GM18505 (cell line): ENCODE measurements around the gene ZFYVE26.
A peak's percentile ranks its signal among the peaks of the same experiment; 100 is the strongest.
"Not testable (repeated sequence)": the region's sequence is repeated elsewhere in the genome, so short reads cannot be mapped to it uniquely, and the experiment has no call there.

Experiments used
- ATAC-seq: cut with Tn5 transposase; IDR thresholded peaks from one replicate; pipeline ENCODE4 v1.9.1; 2021; ENCODE audit not compliant: unreplicated experiment
- POLR2A ChIP-seq: IDR thresholded peaks from 4 replicates; pipeline ENCODE4 v1.6.1; 2011; ENCODE audit warnings: borderline replicate concordance; ENCODE audit not compliant: insufficient read depth, insufficient read length; ENCODE audit errors: extremely low read depth

The ZFYVE26 gene

DNA sequence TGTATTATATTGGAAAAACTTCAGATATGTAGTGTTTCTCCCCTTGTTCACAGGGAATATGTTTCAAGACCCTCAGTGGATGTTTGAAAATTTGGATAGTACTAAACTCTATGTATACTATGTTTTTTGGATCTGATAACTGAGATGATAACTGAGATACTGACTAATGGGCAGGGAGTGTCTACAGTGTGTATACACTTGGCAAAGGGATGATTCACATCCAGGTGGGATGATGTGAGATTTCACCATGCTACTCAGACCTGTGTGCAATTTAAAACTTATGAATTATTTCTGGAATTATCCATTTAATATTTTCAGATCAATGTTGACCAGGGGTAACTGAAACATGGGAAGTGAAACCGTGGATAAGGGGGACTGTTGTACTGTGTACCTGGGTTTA, 17.0 kb upstream of the ZFYVE26 start:
- TF ChIP-seq POLR2A: no peak
- ATAC-seq: no peak

DNA sequence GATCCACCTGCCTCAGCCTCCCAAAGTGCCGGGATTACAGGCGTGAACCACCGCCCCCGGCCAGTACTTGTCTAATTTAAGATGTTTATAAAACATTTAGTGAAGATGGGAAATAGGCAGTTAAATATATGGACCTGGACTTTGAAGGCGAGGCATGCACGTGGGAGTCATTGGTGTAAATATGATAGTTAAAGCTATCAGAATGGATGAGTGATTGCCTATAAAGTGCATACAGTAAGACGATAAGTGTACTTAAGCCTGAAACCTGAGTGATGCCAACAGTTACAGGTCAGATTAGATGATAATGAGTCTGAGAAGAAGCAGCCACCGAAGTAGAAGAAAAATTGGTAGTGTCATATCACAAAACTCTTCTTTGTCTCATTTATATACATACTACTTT, 14.7 kb upstream of the ZFYVE26 start:
- ATAC-seq: no peak
- TF ChIP-seq POLR2A: no peak

DNA sequence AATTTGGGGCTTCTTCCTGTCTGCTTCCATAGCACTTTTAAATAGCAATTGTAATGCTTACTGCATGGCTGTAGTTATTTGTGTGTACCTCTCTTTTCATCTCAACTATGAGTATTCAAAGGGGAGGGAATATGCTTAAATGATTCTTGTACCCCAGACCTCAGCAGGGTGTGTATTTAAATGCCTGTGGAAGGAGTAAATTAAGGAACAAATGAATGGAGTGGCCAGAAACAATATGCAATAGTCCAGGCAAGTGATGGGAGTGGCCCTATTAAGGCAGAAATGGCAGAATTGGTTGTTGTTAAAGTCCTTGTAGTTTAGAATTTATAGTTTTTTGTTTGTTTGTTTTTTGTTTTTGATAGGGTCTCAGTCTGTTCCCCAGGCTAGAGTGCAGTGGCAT, 4.7 kb upstream of the ZFYVE26 start:
- no peak for TF ChIP-seq POLR2A
- ATAC-seq: no peak

DNA sequence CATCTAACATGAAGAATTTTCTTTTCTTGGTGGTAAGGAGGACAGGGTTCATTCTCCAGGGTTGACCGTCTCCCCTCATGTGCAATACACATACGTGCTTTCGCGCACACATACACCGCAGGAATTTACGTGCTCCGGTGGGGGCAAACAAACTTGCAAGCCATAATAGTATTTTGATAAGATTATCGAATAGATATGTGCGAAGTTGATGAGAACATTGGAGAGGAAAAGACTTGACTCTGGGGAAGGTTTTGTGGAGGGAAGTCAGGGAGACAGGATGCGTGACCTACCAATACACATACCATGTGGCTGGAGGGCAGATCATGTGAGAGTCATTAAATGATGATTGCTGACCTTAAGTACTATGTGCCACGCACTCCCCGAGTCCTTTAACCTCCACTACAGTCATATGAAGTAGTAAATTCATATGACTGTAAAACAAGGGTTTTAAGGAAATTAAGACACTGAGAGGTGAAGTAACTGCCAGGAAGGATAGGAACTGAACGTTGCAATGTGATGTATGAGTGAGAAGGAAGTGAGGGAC, 4.1 kb upstream of the ZFYVE26 start:
- TF ChIP-seq POLR2A: no peak
- no peak for ATAC-seq

DNA sequence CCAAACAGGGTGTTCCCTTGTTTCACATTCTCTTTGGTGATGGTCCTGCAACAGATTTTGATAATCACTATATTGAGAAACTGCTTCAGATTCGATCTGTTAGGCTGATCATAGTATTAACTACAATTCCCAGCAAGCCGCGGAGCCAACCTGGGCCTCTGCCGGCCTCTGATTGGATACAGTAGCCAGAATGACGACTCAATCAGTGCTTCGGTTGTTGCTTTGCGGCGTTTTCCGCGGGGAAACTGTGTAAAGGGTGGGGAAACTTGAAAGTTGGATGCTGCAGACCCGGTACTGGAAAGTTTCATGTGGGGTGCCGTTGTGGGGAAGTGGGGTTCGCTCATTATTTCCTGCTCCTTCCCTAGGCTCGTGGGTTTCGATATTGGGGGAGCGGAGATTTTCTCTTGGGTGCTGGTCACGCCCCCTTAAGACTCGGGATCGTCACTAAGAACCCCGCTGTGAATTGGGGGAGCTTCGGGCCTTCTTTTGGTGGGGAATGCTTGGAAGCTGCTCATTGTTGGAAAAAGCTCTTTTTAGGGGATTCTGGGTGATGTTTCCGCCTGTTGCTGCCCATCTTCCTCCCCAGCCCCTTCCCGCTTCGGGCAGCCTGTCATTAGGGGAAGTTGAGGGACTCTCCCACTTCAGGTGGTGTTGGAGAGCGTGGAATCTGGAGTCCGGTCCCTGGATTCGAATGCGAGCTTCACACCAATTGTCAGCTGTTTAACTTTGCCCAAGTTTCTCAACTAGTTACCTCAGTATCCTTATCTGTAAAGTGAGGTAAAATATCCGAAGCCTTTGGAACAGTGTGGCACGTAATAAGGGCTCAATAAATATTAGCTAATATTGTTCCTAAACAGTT, 3.4 kb upstream of the ZFYVE26 start, which contains the start of gene RAD51B:
Gene RAD51B (plus strand): TSS at position 217 of the 859 bp plus-strand sequence.
- peak; percentile 58 for ATAC-seq
- TF ChIP-seq POLR2A: no peak

DNA sequence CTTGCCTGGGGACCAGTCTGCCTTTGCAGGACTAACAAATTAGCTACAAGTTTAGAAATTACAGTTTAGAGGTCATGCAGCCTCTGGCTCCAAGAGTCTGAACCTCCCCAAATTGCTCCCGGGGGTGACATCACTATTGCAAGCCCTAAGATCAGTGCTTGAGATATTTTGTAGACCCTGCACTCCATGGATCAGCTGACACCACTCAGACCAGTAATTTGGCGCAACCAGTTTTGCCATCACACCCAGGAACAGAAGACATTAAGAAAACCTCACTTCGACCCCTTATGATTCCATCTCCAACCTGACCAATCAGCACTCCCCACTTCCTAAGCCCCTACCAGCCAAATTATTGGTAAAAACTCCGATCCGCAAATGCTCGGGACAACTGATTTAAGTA, 2.1 kb upstream of the ZFYVE26 start:
- not testable (repeated sequence) for ATAC-seq

DNA sequence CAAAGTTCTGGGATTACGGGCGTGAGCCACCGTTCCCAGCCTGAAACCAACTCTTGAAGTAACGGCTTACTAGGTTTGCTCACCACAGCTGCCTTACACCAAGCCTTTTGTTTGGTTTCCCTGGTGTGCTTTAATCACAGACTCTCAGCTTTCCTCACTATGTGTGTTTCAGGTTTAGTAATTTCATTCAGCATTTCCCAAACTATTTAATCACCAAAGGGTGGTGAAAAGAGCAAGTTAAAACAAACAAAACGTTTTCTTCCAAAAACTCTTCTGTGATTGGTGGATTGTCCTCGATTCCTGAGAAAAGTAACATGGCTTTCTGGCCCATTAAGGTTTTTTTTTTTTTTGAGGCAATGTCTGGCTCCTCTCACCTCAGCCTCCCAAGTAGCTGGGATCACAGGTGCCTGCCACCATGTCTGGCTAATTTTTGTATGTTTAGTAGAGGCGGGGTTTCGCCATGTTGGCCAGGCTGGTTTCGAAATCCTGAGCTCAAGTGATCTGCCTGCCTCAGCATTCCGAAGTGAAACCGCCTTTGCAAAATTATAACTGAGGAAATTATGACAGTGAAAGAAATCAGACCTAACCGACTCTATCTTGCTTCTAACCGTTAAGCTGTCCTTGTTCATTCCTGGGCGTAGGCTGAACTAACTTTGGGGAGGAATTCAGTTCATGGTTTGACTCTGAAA, 1.5 kb upstream of the ZFYVE26 start:
- TF ChIP-seq POLR2A: no peak
- ATAC-seq: no peak

DNA sequence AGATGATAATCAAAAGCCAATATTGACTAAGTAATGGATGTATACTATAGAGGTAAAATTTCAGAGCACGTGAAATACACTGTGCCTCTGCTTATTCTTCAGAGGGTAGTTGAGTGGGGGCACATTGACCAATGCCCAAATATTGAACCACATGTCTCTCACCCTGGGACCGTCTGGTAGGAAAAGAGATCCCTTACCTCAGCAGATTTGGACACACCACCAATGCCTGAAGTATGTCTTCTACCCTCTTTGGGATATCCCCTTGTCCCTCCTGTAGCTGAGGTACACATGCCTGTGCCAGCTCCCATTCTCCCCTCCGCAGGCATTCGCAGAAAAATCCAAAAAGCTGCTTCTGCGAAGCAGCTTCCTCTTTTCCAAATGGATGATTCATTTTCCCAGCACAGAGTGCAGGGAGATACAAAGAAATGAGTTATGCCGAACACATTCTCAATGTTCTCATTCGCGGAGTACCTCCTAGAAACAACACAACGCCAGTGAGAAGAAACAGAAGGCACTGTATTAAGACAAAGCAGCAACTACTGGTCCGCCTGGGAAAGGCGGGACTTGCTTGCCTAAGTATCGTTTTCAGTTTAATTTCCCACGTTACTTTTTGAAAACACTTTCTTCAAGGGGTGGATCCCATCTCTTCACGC, 691 bp downstream of the ZFYVE26 start:
- TF ChIP-seq POLR2A: no peak
- ATAC-seq: no peak

DNA sequence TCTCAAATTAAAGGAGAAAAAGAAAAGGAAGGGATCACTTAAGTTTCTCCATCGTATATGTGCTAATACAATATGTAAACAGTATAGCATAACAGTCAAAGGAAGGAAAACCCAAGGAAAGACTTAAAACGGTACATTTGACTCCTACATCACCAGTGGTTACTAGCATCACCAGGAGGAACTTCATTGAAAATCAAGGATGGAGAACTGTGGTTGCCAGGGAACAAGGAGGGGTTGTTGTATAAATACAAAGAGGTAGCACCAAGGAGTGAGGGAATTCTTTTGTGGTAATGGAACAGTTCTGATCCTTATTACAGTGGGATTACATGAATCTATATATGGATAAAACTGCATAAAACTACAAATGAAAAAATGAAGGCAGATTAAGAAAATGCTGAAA, 1.6 kb downstream of the ZFYVE26 start:
- ATAC-seq: no peak
- no peak for TF ChIP-seq POLR2A

DNA sequence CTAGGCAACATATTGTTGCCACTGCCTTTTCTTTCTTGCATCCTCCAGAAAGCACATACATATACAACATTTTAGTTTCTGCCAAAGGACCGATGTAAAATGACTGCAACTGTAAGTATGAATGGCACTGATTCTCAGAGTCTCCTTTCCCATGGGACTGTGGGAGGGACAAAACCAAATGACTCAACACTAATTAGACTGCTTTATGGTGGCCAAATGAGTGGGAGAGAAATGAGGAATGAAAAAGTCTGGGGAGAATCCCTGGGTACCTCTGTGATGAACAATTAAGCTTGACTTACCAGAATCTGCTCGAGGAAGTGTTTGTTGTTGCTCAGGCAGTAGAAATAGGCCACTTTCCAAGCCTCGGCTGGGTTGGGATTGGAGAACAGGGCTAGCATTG, 10.1 kb downstream of the ZFYVE26 start:
- no peak for ATAC-seq
- TF ChIP-seq POLR2A: no peak

DNA sequence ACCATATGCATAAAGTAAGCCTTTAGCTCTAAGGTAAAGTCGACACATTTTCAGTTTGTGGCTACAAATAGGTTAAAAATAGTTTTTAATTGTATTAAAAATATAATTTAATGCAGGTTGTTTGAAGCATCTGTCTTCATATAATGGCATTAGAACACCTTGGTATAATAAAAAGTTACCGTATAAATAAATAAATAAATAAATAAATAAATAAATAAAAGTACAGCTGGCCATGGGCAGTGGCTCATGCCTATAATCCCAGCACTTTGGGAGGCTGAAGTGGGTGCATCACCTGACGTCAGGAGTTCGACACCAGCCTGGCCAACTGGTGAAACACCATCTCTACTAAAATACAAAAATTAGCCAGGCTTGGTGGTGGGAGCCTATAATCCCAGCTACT, 15.6 kb downstream of the ZFYVE26 start:
- TF ChIP-seq POLR2A: no peak

DNA sequence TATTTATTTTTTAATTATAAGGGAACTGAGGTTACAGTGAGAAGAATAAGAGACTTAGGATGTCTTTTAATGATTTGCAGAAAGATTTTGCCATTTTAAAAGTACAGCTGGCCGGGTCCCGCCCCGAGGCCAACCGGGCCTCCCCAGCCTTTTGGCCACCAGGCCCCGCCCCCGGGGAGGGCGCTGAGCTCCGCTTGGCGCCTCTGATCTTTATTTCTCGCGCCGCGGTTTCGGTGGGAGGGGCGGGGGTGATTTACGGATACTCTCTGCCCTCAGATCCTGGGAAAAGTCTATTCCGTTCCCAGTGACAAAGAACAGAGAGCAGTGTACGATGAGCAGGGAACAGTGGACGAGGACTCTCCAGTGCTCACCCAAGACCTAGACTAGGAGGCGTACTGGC, 17.7 kb downstream of the ZFYVE26 start:
- no peak for ATAC-seq
- no peak for TF ChIP-seq POLR2A

More for the DNA sequence above, 15.6 kb downstream of the ZFYVE26 start:
- ATAC-seq: no peak

DNA sequence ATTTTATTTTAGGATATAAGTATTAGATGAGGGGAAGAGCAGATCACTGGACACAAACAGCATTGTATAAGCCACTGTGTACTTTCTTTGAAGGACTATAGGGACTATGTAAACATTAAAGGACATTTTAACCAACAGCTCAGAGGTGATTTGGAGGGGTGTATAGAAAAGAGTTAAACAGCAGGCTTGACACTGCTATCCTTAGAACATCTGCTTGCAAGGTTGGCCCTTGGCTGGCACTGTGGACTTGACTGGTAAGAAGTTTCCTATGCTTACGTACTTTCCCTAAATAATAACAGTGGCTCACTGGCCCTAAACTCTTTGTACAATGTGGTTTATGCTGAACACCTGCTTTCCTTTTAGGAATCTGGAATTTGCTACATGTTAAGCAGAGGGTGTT, 28.7 kb downstream of the ZFYVE26 start:
- ATAC-seq: no peak
- no peak for TF ChIP-seq POLR2A

DNA sequence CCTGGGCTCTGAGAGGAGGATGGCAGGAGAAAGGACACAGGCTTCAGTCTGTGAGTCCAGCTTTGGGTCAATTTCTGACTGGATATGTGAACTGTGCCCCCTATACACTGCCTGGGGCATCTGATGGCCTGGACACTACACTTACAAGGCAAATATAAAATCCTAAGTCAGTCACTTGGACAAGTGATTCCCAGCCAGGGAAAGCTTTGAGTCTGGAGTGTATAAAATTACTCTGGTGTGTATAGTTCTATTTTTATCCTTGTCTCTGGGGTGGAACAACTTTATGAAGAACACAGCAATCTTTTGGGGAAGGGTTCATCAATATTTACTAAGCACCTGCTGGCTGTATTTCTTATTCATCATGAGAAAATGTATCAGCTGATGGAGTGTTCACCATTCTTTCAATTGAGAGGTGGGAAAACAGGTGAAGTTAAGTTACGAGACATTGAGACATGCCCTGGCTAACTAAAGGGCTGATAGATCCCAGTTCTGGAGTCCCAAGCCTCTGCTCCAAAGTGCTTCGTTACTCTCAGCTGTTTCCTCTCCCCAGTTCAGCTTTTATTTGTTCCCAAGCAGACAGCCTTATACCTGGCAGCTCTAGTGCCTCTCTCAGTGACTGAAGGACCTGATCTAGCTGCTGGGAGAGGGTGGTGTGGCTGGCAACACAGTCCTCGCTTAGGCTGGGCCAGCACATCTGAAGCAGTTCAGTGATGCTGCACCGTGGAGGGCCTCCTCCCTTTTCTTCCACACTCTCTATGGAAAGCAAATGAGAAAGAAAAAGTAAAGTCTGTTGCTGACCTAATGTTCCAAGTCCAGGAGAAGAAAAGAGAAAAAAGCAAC, 30.9 kb downstream of the ZFYVE26 start:
- no peak for ATAC-seq
- no peak for TF ChIP-seq POLR2A
